ENCODE results near the gene ZMYND19.

The ZMYND19 gene

GRCh38 chr9:137583957-137584356 lies 6.4 kb downstream of the ZMYND19 start:
- H3K4me3 ChIP-seq (ENCODE audit: low read depth, low read length) = no peak overlapping the region
- H3K27me3 ChIP-seq = no peaks in the 10 kb centered on the region
- H3K9me3 ChIP-seq = no peaks in the 10 kb centered on the region
- no peaks in the 10 kb centered on the region; the same call in 1 of the 2 replicates for H3K4me1 ChIP-seq
- TF ChIP-seq CTCF (IDR thresholded peaks at IDR 0.05; ENCODE audit: low read depth, low read length) = no peak
- H3K36me3 ChIP-seq = peaks cover 60% of the 10 kb centered on the region
- no peak for DNase-seq

GRCh38 chr9:137583347-137583746 lies 7.0 kb downstream of the ZMYND19 start:
- Histone ChIP-seq H3K4me3 (ENCODE audit: low read depth, low read length) (no peak overlapping the region), H3K36me3 (peaks cover 58% of the 10 kb centered on the region), H3K4me1 (no peaks in the 10 kb centered on the region; the same call in 1 of the 2 replicates), H3K27me3 (no peaks in the 10 kb centered on the region), H3K9me3 (no peaks in the 10 kb centered on the region)
- DNase-seq = no peak
- TF ChIP-seq CTCF (IDR thresholded peaks at IDR 0.05; ENCODE audit: low read depth, low read length) = no peak

- H3K4me3 ChIP-seq (ENCODE audit: low read depth, low read length) = no peak overlapping the region
- H3K27me3 ChIP-seq = no peaks in the 10 kb centered on the region
- peak; percentile 59 for DNase-seq
- no peaks in the 10 kb centered on the region for H3K9me3 ChIP-seq
- H3K36me3 ChIP-seq = peaks cover 48% of the 10 kb centered on the region
- no peaks in the 10 kb centered on the region; the same call in 1 of the 2 replicates for H3K4me1 ChIP-seq
- peak; percentile 58 for TF ChIP-seq CTCF (IDR thresholded peaks at IDR 0.05; ENCODE audit: low read depth, low read length)
Measured at GRCh38 chr9:137582286-137582860, 7.9 kb downstream of the ZMYND19 start.

- no peaks in the 10 kb centered on the region for H3K27me3 ChIP-seq
- H3K4me1 ChIP-seq = no peaks in the 10 kb centered on the region; the same call in 1 of the 2 replicates
- H3K9me3 ChIP-seq = no peaks in the 10 kb centered on the region
- no peak for TF ChIP-seq CTCF (IDR thresholded peaks at IDR 0.05; ENCODE audit: low read depth, low read length)
- no peak overlapping the region for H3K4me3 ChIP-seq (ENCODE audit: low read depth, low read length)
- no peak for DNase-seq
- peaks cover 41% of the 10 kb centered on the region for H3K36me3 ChIP-seq
Measured at GRCh38 chr9:137581361-137582285, 8.7 kb downstream of the ZMYND19 start.

GRCh38 chr9:137580954-137581322 lies 9.4 kb downstream of the ZMYND19 start:
- H3K36me3 ChIP-seq = peaks cover 45% of the 10 kb centered on the region
- no peak for TF ChIP-seq CTCF (IDR thresholded peaks at IDR 0.05; ENCODE audit: low read depth, low read length)

More at GRCh38 chr9:137580954-137581322, 9.4 kb downstream of the ZMYND19 start:
- H3K27me3 ChIP-seq = no peaks in the 10 kb centered on the region
- DNase-seq = no peak
- H3K4me1 ChIP-seq = no peaks in the 10 kb centered on the region; the same call in 1 of the 2 replicates
- H3K9me3 ChIP-seq = no peaks in the 10 kb centered on the region
- H3K4me3 ChIP-seq (ENCODE audit: low read depth, low read length) = no peak overlapping the region
